HG02571 (cell line): Measurements from ENCODE around the gene FAM118A.
"Not testable (repeated sequence)": the region's sequence is repeated elsewhere in the genome, so short reads cannot be mapped to it uniquely, and the experiment has no call there.

ENCODE experiments used
- ATAC-seq: cut with Tn5 transposase; IDR thresholded peaks from one replicate; pipeline ENCODE4 v1.9.1; 2021; ENCODE audit warnings: mild to moderate bottlenecking, moderate library complexity; ENCODE audit not compliant: unreplicated experiment

FAM118A gene

DNA sequence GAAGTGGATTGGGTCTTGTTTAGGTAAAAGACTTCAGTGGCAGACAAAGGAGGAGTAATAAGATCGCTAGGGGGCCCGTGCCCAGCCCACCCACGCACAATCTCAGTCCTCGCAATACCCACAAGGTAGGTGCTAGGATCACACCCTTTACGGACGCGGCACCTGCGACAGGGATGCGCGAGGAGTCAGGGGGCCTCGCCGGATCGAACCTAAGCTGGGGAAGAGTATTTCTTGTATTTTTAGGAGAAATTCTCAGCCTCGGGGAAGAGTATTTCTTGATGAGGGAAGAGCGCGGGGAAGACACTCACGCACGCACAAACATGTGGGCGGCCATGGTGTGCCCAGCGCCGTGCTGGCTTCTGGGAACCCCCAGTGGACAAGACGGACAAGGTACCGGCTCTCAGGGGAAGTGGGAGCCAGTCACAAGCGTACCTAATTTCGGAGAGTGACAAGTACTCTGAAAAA, 745 bp upstream of the FAM118A start:
- ATAC-seq = no peak

DNA sequence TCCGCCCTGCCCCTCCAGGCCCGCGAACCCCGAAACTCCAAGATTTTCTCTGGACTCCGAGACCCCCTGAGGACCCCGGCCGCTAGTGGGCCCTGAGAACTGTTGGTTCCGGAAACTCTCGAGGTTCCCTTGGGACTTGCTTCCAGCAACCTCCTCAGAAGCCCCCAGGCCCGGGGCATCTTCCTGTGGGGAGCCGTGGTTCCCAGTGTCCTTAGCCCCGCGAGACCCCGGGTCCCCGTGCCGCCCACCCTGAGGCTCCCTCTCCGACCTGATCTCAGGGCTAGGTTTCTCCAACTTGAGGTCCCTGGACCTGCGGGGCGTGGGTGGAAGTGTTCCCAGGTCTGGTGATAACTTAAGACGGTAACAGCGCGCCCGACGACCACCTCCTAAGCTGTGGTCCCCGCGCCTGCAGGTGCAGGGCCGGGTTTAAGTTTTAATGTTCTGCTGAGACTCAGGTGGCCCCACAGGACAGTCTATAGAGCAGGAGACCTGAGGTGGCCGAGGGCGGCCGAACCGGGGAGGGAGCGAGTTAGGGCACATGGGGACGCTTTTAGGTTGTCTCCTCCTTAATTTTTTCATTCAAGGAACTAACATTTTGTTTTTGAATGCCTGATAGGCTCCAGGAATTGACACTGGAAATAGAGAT, 720 bp downstream of the FAM118A start:
- no peak for ATAC-seq

DNA sequence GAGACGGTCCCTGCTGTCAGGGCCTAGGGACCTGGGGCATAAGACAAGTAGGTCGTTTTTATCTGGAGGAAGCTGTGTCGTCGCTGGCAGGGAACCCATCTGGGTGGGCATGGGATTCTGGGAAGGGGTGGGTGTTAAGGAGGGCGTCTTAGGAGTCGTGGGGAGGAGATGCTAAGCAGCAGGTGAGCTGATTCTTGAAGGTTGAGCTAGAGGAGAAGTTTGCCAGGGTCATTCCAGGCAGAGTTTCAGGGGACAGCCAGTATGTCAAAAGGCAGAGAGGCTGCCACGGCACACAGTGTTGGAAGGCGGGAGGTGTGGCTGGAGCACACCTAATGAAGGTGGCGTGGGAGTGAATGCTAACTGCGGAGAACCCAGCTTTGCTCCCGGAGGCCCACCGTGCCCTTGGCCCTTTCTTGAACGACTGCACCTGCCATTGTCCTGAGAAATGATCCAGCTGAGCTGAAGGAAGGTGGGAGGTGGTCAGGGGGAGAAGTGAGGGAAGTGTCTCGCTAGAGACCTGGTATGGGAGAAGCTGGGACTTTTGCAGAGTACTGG, 1.3 kb downstream of the FAM118A start:
- ATAC-seq = no peak

- no peak for ATAC-seq
Observed at GRCh38 chr22:45312415-45312814, 2.7 kb downstream of the FAM118A start.

DNA sequence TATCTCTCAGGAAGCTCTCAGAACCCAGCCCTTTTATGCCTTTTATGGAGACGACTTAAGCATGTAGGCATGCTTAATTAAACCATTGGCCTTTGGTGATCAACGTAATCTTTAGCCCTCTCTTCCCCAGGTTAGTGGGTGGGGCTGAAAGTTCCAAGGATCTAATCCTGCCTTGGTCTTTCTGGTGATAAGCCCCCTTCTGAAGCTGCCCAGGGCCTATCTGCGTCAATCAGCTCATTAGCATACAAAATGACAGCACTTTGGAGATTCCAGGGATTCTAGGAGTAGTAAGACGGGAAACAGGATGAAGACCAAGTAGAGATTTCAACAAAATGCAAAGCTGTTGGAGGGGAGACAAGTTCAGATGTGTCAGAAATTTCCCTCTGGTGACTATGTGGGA, 3.1 kb downstream of the FAM118A start:
- no peak for ATAC-seq

- ATAC-seq = no peak
Observed at GRCh38 chr22:45314054-45314721, 4.5 kb downstream of the FAM118A start.

DNA sequence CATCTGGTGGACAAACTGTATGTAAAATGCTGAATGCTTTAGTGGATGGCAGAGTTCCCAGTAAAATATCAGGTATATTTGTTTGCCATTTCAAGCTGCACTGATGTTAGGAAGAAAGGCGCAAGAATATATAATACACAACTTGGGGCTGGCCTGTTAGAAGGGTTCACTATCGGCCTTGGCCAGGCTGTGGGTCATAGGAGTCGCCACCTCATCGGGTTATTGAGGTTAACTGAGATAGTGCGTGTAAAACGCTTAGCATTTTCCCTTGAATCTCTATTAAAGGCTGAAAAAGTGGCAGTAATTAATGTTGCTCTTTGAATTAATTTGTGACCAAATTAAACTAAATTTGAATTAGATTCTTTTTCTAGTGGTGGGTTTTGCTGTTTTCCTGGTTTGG, 5.1 kb downstream of the FAM118A start:
- no peak for ATAC-seq

GRCh38 chr22:45316796-45317526, 7.2 kb downstream of the FAM118A start:
- no peak for ATAC-seq

GRCh38 chr22:45317551-45318167, 7.9 kb downstream of the FAM118A start:
- ATAC-seq = no peak

- ATAC-seq = peak; percentile 67
Observed at GRCh38 chr22:45318168-45318557, 8.4 kb downstream of the FAM118A start.

DNA sequence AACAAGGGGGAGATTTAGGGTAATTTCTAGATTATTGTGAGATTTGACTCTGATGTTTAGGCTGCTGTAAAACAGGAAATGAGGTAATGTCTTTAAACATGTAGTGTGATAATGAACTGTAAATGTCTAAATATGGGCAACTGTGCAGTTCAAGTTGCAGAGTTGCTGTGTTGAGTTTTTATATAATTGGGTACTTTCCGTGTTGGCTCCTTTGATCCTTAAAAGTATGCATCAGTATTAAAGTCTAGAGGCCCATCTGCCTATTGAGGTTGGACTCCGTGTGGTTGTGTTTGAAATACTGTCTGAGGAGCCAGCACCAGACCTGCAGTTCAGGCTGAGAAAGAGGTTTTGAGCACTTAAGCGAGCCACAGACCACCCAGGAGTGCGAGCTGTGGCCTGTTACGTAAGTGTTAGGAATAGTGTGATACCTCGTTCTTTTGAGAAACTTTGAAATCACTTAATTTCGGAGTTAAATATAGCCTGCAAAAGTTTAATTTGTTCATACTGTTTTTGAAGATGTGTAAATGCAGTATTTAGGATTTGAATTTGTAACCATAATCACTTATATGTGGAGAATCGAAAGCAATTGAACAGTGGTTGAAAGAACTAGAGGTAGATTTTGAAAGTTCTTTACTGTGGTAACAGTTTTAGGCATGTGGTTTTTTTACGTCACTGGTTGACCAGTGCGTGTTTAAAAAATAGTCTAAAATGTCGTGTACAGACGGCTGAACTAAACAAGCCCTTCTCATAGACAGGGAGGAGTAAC, 9.0 kb downstream of the FAM118A start:
- ATAC-seq = peak; percentile 34

- no peak for ATAC-seq
Observed at GRCh38 chr22:45319324-45319685, 9.6 kb downstream of the FAM118A start.

- no peak for ATAC-seq
Observed at GRCh38 chr22:45320357-45320976, 10.7 kb downstream of the FAM118A start.

DNA sequence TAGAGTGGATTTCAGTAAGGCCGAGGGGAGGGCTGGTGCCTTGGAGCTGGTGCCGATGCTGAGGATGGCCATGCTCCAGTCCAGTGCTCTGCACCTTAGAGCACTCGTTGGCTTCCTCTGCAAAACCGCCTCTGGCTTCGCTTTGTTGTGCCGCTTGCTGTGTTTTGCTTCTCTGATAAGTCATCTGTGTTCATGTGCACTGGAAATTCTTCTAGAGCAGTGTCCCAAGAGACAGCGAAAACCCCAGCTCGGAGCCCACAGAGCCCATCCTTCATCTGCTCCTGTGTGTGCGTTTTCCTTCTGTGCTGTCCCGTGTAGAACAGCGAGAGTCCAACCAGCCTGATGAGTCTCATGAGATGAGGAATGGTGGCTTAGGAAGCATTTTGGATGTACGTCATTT, 12.1 kb downstream of the FAM118A start:
- ATAC-seq = no peak

GRCh38 chr22:45322873-45323525, 13.3 kb downstream of the FAM118A start:
- no peak for ATAC-seq

DNA sequence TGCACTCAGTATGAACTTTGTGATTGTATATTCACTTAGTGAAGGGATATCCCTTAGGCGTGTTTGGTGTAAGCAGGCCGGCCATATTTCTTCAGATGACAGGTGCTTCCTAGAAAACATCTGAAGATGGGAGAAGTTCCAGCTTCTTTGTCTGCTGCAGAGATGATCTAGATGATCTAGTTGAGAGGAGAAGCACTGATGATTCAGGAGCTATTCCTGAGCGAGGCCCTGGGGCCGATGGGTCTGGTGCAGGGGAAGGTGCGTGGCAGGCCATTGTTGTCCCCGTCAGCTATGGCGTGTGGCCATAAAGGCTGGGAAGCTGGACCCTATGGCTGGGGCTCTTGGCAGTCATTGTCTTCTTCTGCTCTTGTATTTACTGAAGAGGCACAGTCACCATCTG, 14.0 kb downstream of the FAM118A start:
- no peak for ATAC-seq

DNA sequence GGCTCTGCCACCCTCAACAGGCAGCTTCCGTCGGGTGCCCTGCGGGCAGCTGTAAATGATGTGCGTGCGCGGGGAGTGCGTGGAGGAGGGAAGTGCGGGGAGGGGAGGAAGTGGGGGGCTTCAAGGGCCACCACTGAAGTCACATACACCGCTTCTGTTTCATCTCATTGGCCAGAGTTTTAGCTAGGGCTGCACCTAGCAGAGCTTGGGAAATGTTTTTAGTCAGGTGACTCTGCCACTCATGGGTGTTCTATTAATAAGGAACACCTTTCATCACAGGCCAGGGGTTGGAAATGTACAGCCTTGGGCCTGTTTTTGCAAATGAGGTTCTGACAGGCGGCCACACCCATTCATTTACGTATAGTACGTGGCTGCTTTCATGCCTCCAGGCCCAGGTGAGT, 14.6 kb downstream of the FAM118A start:
- no peak for ATAC-seq

- ATAC-seq = not testable (repeated sequence)
Observed at GRCh38 chr22:45328261-45328660, 18.5 kb downstream of the FAM118A start.

DNA sequence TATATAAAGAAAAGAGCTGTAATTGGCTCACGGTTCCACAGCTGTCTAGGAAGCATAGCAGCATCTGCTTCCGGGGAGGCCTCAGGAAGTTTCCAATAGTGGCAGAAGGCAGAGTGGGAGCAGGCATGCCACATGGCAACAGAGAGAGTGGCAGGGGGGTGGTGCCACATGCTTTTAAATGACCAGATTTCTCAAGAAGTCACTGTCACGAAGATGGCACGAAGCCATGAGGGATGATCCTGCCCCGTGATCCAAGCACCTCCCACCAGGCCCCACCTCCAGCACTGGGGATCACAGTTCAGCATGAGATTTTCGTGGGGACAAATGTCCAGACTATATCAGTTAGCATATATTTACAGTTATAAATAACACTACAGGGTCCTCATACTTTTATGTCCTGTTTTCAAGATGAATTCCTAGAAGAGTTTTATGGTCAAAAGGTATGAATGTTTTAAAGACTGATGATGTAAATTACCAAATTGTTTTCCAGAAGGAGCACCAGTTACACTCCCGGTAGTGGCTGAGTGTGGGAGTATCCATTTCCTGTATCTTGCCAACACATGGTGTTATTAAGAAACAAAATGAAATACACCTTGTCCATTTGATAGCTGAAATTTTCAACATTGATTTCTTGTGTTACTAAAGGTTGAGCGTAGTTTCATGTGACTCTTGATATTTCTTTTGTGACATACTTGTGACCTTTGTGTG, 19.2 kb downstream of the FAM118A start:
- no peak for ATAC-seq
